Keratinocyte (primary cell): ENCODE measurements around the gene GIMAP4. TPM values are rescaled to one million over a fixed set of nuclear protein-coding genes. Genes with fewer than 3 reads are reported as not detected.

Source experiments
- DNase-seq: peaks from one replicate; pipeline ENCODE4 v3.0.0-alpha.2; 2011; ENCODE audit warnings: low read depth, missing footprints, low spot score
- FAIRE-seq: peaks from 2 replicates; lab custom pipeline; 2011; peaks lifted over from hg19 to GRCh38; lab: Jason Lieb, UNC
- H2AFZ ChIP-seq: 2 replicates; pipeline ENCODE4 v1.6.0; 2012; ENCODE audit warnings: low read length, control low read depth, inconsistent platforms; ENCODE audit not compliant: control insufficient read depth
- H3K27ac ChIP-seq: 2 replicates; pipeline ENCODE4 v1.5.1; 2011; ENCODE audit warnings: low read length; ENCODE audit not compliant: control insufficient read depth, insufficient read depth
- H3K27me3 ChIP-seq: 3 replicates; pipeline ENCODE4 v1.6.0; 2011; ENCODE audit warnings: low read length; ENCODE audit not compliant: control insufficient read depth, insufficient read depth; ENCODE audit errors: extremely low read depth
- H3K36me3 ChIP-seq, 2 experiments: 2 replicates in 1 of 2; 3 replicates in 1 of 2; pipeline ENCODE4 v1.5.1; 2011; ENCODE audit warnings: low read length in 2 of 2, mild to moderate bottlenecking in 1 of 2; ENCODE audit not compliant: control insufficient read depth in 2 of 2, insufficient read depth in 2 of 2; ENCODE audit errors: extremely low read depth in 1 of 2
- H3K4me1 ChIP-seq: 3 replicates; pipeline ENCODE4 v1.5.1; 2011; ENCODE audit warnings: low read length; ENCODE audit not compliant: control insufficient read depth, insufficient read depth; ENCODE audit errors: extremely low read depth
- H3K4me2 ChIP-seq: 3 replicates; pipeline ENCODE4 v1.6.0; 2011; ENCODE audit warnings: low read depth, low read length; ENCODE audit not compliant: control insufficient read depth, insufficient read depth; ENCODE audit errors: extremely low read depth
- H3K4me3 ChIP-seq, 3 experiments: fragments of 200-600 bp in 1 of 3; sonication (generic) in 1 of 3; 2 replicates in 2 of 3; 3 replicates in 1 of 3; pipeline ENCODE4 v1.5.1; 2011 to 2016; ENCODE audit warnings: low read length in 3 of 3, mild to moderate bottlenecking in 3 of 3, control low read depth in 2 of 3, inconsistent platforms in 1 of 3, low read depth in 1 of 3, mixed read lengths in 1 of 3, mixed run types in 1 of 3, moderate library complexity in 1 of 3; ENCODE audit not compliant: control insufficient read depth in 2 of 3, insufficient read depth in 2 of 3; ENCODE audit errors: extremely low read depth in 1 of 3
- H3K79me2 ChIP-seq: 2 replicates; pipeline ENCODE4 v1.6.0; 2012; ENCODE audit warnings: low read length; ENCODE audit not compliant: control insufficient read depth, insufficient read depth
- H3K9ac ChIP-seq: 3 replicates; pipeline ENCODE4 v1.6.0; 2011; ENCODE audit warnings: low read length; ENCODE audit not compliant: control insufficient read depth, insufficient read depth; ENCODE audit errors: extremely low read depth
- H3K9me1 ChIP-seq: 3 replicates; pipeline ENCODE4 v1.6.0; 2011; ENCODE audit warnings: low read length; ENCODE audit not compliant: control insufficient read depth, insufficient read depth; ENCODE audit errors: extremely low read depth
- H3K9me3 ChIP-seq: 2 replicates; pipeline ENCODE4 v1.5.1; 2012; ENCODE audit warnings: low read depth, low read length; ENCODE audit not compliant: control insufficient read depth
- H4K20me1 ChIP-seq: 3 replicates; pipeline ENCODE4 v1.6.0; 2011; ENCODE audit warnings: low read length; ENCODE audit not compliant: control insufficient read depth, insufficient read depth; ENCODE audit errors: extremely low read depth
- EZH2 ChIP-seq: IDR thresholded peaks from one replicate; pipeline ENCODE4 v1.6.1; 2012; ENCODE audit warnings: inconsistent platforms, mild to moderate bottlenecking, low read length, moderate library complexity
- dilution Hi-C: fragments of 300-500 bp; cut with MboI; formaldehyde crosslinking; loops from one replicate; pipeline ENCODE4 v1.7.0; 2020; ENCODE audit warnings: low sequenced_read_pairs; ENCODE audit not compliant: extremely low pct_ligation_motif_present
- polyA plus RNA-seq, 5 experiments: library from polyadenylated mRNA; depleted of rRNA in 3 of 5; stranded (reverse) in 3 of 5; stranded (forward) in 1 of 5; unstranded in 1 of 5; fragments of >200 nt; gene quantifications; 1 replicate in 1 of 5; 2 replicates in 3 of 5; 3 replicates in 1 of 5; pipeline versions ENCODE4 v1.2.1 to v1.2.3, GENCODE V29; 2011 to 2012; ENCODE audit warnings: missing spikeins in 2 of 5, low read depth in 1 of 5, low replicate concordance in 1 of 5
- TF ChIP-seq, protein P1 (sequence below), 3 experiments: IDR thresholded peaks in 1 of 3; conservative IDR thresholded peaks in 1 of 3; optimal IDR thresholded peaks in 1 of 3; 2 replicates in 2 of 3; 3 replicates in 1 of 3; pipeline versions ENCODE3 to v1.5.1; 2011; ENCODE audit warnings: low read length in 3 of 3, mild to moderate bottlenecking in 3 of 3, moderate library complexity in 2 of 3, control low read depth in 1 of 3, inconsistent platforms in 1 of 3; ENCODE audit not compliant: insufficient read depth in 2 of 3; ENCODE audit errors: extremely low read depth in 1 of 3

Gene GIMAP4
- polyA plus RNA-seq, 1 donor (not counting 4 experiments of a cell fraction or from before 2014, with no cell fraction given) = not detected

GRCh38 chr7:150587551-150587950 is 20.4 kb downstream of the GIMAP4 start:
- no peak overlapping the region for H2AFZ ChIP-seq
- H3K4me3 ChIP-seq = no peak overlapping the region
- TF ChIP-seq, protein P1, sequence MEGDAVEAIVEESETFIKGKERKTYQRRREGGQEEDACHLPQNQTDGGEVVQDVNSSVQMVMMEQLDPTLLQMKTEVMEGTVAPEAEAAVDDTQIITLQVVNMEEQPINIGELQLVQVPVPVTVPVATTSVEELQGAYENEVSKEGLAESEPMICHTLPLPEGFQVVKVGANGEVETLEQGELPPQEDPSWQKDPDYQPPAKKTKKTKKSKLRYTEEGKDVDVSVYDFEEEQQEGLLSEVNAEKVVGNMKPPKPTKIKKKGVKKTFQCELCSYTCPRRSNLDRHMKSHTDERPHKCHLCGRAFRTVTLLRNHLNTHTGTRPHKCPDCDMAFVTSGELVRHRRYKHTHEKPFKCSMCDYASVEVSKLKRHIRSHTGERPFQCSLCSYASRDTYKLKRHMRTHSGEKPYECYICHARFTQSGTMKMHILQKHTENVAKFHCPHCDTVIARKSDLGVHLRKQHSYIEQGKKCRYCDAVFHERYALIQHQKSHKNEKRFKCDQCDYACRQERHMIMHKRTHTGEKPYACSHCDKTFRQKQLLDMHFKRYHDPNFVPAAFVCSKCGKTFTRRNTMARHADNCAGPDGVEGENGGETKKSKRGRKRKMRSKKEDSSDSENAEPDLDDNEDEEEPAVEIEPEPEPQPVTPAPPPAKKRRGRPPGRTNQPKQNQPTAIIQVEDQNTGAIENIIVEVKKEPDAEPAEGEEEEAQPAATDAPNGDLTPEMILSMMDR (optimal IDR thresholded peaks at IDR 0.05 in 1 of 3, IDR thresholded peaks at IDR 0.05 in 1 of 3, conservative IDR thresholded peaks at IDR 0.05 in 1 of 3; ENCODE audit: extremely low read depth in 1 of 3, insufficient read depth in 2 of 3, low read length in 3 of 3) = no peak
- no peak for TF ChIP-seq EZH2
- no peaks in the 10 kb centered on the region for H3K9me3 ChIP-seq
- no peak overlapping the region for H3K27ac ChIP-seq
- dilution Hi-C loops = no loop called here
- FAIRE-seq (no peak), DNase-seq (no peak)
- H3K79me2 ChIP-seq = no peaks in the 10 kb centered on the region
- no peaks in the 10 kb centered on the region for H3K4me1 ChIP-seq
- no peak overlapping the region for H3K4me2 ChIP-seq
- no peaks in the 10 kb centered on the region for H4K20me1 ChIP-seq
- no peaks in the 10 kb centered on the region for H3K27me3 ChIP-seq
- no peak overlapping the region for H3K9ac ChIP-seq
- no peaks in the 10 kb centered on the region for H3K9me1 ChIP-seq
- no peaks in the 10 kb centered on the region for H3K36me3 ChIP-seq

DNA sequence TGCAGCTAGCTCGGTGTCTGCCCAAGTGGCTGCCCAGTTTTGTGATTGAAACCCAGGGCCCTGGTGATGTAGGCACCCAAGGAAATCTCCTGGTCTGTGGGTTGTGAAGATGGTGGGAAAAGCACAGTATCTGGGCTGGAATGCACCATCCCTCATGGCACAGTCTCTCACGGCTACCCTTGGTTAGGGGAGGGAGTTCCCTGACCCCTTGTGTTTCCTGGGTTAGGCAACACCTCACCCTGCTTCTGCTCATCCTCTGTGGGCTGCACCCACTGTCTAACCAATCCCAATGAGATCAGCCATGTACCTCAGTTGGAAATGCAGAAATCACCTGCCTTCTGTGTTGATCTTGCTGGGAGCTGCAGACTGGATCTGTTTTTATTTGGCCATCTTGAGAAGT is 27.6 kb downstream of the GIMAP4 start:
- H3K9me1 ChIP-seq = no peaks in the 10 kb centered on the region
- TF ChIP-seq, protein P1 (optimal IDR thresholded peaks at IDR 0.05 in 1 of 3, IDR thresholded peaks at IDR 0.05 in 1 of 3, conservative IDR thresholded peaks at IDR 0.05 in 1 of 3; ENCODE audit: extremely low read depth in 1 of 3, insufficient read depth in 2 of 3, low read length in 3 of 3) = no peak
- no peak for TF ChIP-seq EZH2
- FAIRE-seq = no peak
- no peaks in the 10 kb centered on the region for H3K9me3 ChIP-seq
- no peaks in the 10 kb centered on the region for H4K20me1 ChIP-seq
- no peak overlapping the region for H3K4me2 ChIP-seq
- H3K36me3 ChIP-seq = no peaks in the 10 kb centered on the region
- H3K79me2 ChIP-seq = no peaks in the 10 kb centered on the region
- no peak for DNase-seq
- no peaks in the 10 kb centered on the region for H3K27me3 ChIP-seq
- H3K27ac ChIP-seq = no peak overlapping the region
- dilution Hi-C loops = no loop called here
- H3K4me1 ChIP-seq = no peaks in the 10 kb centered on the region
- no peak overlapping the region for H2AFZ ChIP-seq
- H3K4me3 ChIP-seq = no peak overlapping the region
- no peak overlapping the region for H3K9ac ChIP-seq
